Kidney epithelial cell (primary cell): ENCODE data around the gene MPP1. TPM values are rescaled to one million over a fixed set of nuclear protein-coding genes. Genes with fewer than 3 reads are reported as not detected.

Experiments used
- DNase-seq: peaks from one replicate; pipeline ENCODE4 v3.0.0-alpha.2; 2010; ENCODE audit warnings: low read depth
- H3K27me3 ChIP-seq: 2 replicates; pipeline ENCODE4 v1.6.0; 2011; ENCODE audit warnings: low read length; ENCODE audit not compliant: control insufficient read depth, insufficient read depth
- H3K36me3 ChIP-seq: 2 replicates; pipeline ENCODE4 v1.5.1; 2011; ENCODE audit warnings: low read length; ENCODE audit not compliant: control insufficient read depth, insufficient read depth
- H3K4me3 ChIP-seq: 2 replicates; pipeline ENCODE4 v1.5.1; 2011; ENCODE audit warnings: low read depth, mild to moderate bottlenecking, control low read depth, low read length
- total RNA-seq: library from RNA; depleted of rRNA; stranded (reverse); fragments of >200 nt; gene quantifications from 2 replicates; pipeline ENCODE4 v1.2.3, GENCODE V29; 2015
- TF ChIP-seq, protein P1 (sequence below): IDR thresholded peaks from 2 replicates; pipeline ENCODE4 v1.5.1; 2011; ENCODE audit warnings: mild to moderate bottlenecking, moderate library complexity, low read length, control low read depth, inconsistent platforms; ENCODE audit not compliant: insufficient read depth, poor library complexity, severe bottlenecking

The MPP1 gene
- total RNA-seq, 1 donor from 2014 or later = 9.3 TPM

DNA sequence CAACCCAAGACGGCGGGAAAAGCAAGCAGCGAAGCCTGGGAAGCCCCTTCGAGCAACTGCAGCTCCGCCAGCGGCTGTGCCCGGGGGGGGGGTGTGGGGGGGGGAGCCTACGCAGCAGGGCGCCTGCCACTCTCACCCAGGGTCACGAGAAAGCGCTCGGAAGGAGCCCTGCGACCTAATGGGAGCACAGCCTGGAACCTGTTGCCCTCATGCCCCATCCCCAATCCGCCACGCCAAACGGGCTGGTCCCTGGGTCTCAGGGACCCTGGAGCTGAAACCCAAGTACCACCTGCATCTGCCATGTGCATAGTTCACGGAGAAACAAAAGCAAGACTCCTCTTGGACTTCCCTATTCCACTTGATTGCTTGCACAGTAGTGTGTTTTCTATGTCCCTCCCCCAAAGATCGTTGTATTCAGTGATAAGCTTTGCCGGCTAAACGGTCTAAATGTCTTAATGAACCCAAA lies 54.0 kb downstream of the MPP1 start:
- DNase-seq = no peak
- H3K27me3 ChIP-seq = peaks cover 8% of the 10 kb centered on the region
- H3K36me3 ChIP-seq = no peaks in the 10 kb centered on the region
- peak overlapping the region; percentile 32 for H3K4me3 ChIP-seq
- TF ChIP-seq, protein P1, sequence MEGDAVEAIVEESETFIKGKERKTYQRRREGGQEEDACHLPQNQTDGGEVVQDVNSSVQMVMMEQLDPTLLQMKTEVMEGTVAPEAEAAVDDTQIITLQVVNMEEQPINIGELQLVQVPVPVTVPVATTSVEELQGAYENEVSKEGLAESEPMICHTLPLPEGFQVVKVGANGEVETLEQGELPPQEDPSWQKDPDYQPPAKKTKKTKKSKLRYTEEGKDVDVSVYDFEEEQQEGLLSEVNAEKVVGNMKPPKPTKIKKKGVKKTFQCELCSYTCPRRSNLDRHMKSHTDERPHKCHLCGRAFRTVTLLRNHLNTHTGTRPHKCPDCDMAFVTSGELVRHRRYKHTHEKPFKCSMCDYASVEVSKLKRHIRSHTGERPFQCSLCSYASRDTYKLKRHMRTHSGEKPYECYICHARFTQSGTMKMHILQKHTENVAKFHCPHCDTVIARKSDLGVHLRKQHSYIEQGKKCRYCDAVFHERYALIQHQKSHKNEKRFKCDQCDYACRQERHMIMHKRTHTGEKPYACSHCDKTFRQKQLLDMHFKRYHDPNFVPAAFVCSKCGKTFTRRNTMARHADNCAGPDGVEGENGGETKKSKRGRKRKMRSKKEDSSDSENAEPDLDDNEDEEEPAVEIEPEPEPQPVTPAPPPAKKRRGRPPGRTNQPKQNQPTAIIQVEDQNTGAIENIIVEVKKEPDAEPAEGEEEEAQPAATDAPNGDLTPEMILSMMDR = no peak

DNA sequence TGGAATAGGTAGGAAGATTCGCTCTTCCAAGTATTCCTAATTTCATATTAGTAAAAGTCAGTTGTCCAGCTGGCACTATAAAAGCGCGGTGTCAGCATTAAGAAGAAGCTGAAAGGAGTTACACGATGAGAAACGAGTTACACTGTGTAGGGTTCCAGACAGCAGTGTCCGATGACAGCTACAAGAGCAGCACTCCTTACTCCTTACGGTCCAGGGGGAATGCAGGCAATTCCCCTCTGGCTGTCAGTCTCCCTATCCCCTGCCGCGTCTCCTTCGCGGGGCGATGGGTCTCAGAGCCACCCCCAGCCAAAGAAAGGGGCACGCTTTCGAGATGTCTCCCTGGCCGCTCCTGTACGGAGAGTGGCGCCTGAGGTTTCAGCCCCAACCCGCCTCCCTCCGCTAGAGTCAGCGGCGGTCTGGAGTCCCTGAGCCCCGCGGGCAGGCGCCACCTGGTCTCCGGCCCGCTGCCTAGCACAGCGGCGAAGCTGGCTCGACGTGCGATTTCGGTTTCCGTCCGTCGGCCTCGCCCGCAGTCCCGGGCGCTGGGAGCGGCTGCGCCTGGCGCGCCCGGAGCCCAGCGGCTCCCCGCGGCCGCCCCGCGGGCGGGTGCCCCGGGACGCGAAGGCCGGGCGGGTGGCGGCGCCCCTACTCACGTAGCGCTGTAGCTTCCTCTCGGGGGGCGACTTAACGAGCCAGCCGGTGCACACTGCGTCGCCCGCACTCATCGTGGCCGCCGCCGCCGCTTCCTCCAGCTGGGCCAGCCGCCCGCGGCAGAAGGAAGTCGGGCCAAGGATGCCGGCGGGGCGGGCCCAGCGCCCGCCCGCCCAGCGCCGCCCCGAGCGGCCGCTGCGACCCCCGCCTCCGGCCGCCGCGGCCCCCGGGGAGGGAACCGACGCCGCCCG lies 54.7 kb downstream of the MPP1 start, which contains the start of gene GAB3:
TSS of gene GAB3 (minus strand) at position 777 of the 902 bp plus-strand sequence. CDS start at position 725, 52 bp downstream.
- H3K36me3 ChIP-seq = no peaks in the 10 kb centered on the region
- TF ChIP-seq, protein P1 = no peak
- peaks cover 8% of the 10 kb centered on the region for H3K27me3 ChIP-seq
- DNase-seq = no peak
- H3K4me3 ChIP-seq = peak within 1 kb of the TSS; percentile 32

DNA sequence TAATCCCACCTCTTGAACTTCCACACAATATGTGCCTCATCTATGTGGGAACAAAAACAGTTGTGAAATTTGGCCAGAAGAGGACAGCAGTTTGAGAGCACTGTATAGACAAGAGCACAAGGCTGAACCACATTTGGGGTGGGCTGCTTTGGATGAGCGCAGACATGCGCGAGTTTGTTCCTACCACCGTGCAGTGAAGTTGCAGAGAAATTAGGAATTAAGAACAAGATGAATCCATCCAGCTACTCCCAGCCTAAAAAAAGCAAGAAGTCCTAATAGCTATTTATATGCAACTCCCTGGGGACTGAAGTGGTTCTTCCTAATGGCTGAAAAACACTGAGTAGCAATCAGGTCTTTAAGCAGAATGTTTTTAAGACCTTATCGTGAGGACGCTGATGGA lies 55.4 kb downstream of the MPP1 start:
- TF ChIP-seq, protein P1 = no peak

DNA sequence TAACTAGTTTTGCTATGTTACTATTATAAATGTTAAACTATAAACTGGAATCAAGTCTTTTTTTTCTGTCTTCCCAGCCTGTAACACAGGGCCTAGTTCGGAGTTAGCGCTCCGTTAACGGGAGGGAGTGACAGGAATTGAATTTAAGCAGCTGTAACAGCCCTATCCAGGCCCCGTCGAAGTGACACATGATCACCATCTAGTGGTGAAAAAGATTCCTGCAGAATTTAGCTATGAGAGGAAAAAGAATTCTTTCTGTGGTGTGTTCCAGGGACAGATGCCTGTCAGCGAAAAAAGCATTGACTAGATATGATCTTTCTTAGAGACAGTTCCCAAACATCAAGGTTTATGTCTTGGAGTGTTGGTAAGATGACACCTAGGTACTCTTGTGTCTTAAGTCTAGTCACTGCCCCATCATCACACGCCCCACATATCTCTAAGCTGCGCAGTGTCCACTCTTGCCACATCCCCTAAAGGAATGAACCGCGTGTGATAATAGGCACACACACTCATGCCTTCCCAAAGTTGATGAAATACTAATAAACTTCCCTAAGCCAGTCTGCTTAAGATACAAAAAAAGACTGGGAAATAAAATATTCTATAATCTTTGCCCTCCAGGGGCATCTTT lies 56.5 kb downstream of the MPP1 start:
- Histone ChIP-seq H3K4me3 (no peak overlapping the region), H3K36me3 (no peaks in the 10 kb centered on the region), H3K27me3 (peaks cover 8% of the 10 kb centered on the region)
- no peak for DNase-seq
- TF ChIP-seq, protein P1 = peak; percentile 47

More for the DNA sequence above, 55.4 kb downstream of the MPP1 start:
- H3K36me3 ChIP-seq = no peaks in the 10 kb centered on the region
- peaks cover 8% of the 10 kb centered on the region for H3K27me3 ChIP-seq
- H3K4me3 ChIP-seq = no peak overlapping the region
- no peak for DNase-seq

DNA sequence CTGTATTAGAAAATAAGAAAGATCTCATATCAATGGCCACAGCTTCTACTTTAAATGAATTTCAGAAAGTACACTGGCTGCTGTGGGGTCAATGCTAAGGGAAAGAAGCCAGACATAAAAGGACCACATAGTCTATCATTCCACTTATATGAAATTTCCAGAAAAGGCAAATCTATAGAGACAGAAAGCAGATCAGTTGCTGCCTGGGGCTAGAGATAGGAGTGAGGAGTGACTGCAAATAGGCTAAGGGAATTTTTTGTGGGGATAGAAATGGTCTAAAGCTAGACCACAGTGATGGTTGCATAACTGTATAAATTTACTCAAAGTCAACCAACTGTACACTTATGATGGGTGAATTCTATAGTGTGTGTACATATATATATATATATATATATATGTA lies 62.7 kb downstream of the MPP1 start:
- Histone ChIP-seq H3K27me3 (no peaks in the 10 kb centered on the region), H3K36me3 (no peaks in the 10 kb centered on the region), H3K4me3 (no peak overlapping the region)
- DNase-seq = no peak
- TF ChIP-seq, protein P1 = no peak
